Panc1 (cell line): ENCODE data around the gene FCN3. TPM values are rescaled to one million over a fixed set of nuclear protein-coding genes. Genes with fewer than 3 reads are reported as not detected.

Experiments
- ATAC-seq: fragments of 200-7000 bp; cut with Tn5 transposase; 2 replicates; pipeline ENCODE4 v1.9.1; 2020; ENCODE audit warnings: mild to moderate bottlenecking, moderate library complexity
- BruUV-seq: library from RNA; stranded (reverse); fragments of 400-500 nt; replicated peaks from 2 replicates; lab custom pipeline; 2021; lab: Mats Ljungman, UMichigan
- CTCF ChIA-PET: fragments of 300-600 bp; sonication (Branson Sonifier 250); formaldehyde crosslinking; loops from one replicate; lab custom pipeline; 2022; ENCODE audit warnings: antibody characterized with exemption; lab: Charles Lee
- POLR2A ChIA-PET: fragments of 300-600 bp; sonication (Branson Sonifier 250); formaldehyde crosslinking; loops from one replicate; lab custom pipeline; 2022; ENCODE audit warnings: antibody characterized with exemption; lab: Charles Lee
- DNase-seq: peaks from one replicate; pipeline ENCODE4 v3.0.0-alpha.2; 2010; ENCODE audit warnings: low read depth, low spot score
- H3K27ac ChIP-seq: 2 replicates; pipeline ENCODE4 v1.5.1; 2011; ENCODE audit warnings: mild to moderate bottlenecking, low read length, inconsistent platforms
- H3K27me3 ChIP-seq: fragments of 200-500 bp; sonication (Bioruptor generic); 2 replicates; pipeline ENCODE4 v1.6.0; 2014; ENCODE audit warnings: low read length, inconsistent platforms; ENCODE audit not compliant: control insufficient read depth, insufficient read depth
- H3K36me3 ChIP-seq: fragments of 200-500 bp; sonication (Bioruptor generic); 2 replicates; pipeline ENCODE4 v1.5.1; 2014; ENCODE audit warnings: inconsistent platforms, mild to moderate bottlenecking, low read length, moderate library complexity; ENCODE audit not compliant: control insufficient read depth, insufficient read depth
- H3K4me1 ChIP-seq: 2 replicates; pipeline ENCODE4 v1.5.1; 2011; ENCODE audit warnings: inconsistent platforms, mild to moderate bottlenecking, low read length, moderate library complexity; ENCODE audit not compliant: control insufficient read depth, insufficient read depth
- H3K4me3 ChIP-seq, 2 experiments: 2 replicates each; pipeline ENCODE4 v1.5.1; 2011 to 2012; ENCODE audit warnings: low read depth in 2 of 2, low read length in 2 of 2, mild to moderate bottlenecking in 2 of 2, inconsistent platforms in 1 of 2, moderate library complexity in 1 of 2
- H3K9me3 ChIP-seq: fragments of 200-500 bp; sonication (Bioruptor generic); 2 replicates; pipeline ENCODE4 v1.5.1; 2014; ENCODE audit warnings: low read depth, mild to moderate bottlenecking, inconsistent platforms, low read length, moderate library complexity; ENCODE audit not compliant: control insufficient read depth, insufficient read depth
- POLR2AphosphoS5 ChIP-seq: IDR thresholded peaks from 2 replicates; pipeline ENCODE4 v1.6.1; 2012; ENCODE audit warnings: mild to moderate bottlenecking, low read depth, low read length, moderate library complexity
- SIN3A ChIP-seq: IDR thresholded peaks from 2 replicates; pipeline ENCODE4 v1.6.1; 2012; ENCODE audit warnings: low read depth, mild to moderate bottlenecking, low read length, moderate library complexity, borderline replicate concordance; ENCODE audit not compliant: insufficient read depth
- TCF7L2 ChIP-seq: IDR thresholded peaks from 2 replicates; pipeline ENCODE4 v1.6.1; 2011; ENCODE audit warnings: mild to moderate bottlenecking, low read depth, low read length, inconsistent platforms
- in situ Hi-C: cut with HindIII; loops from 2 replicates; pipeline ENCODE4 v1.10.0; 2016; ENCODE audit warnings: low sequenced_read_pairs, low pct_unique_long_range_greater_than_20kb
- intact Hi-C: fragments of 100-400 bp; cut with micrococcal nuclease; formaldehyde crosslinking; loops from one replicate; pipeline ENCODE4 v1.10.0; 2022; ENCODE audit not compliant: unreplicated experiment
- total RNA-seq: library from RNA; stranded (reverse); gene quantifications from one replicate; pipeline ENCODE4 v1.2.1, GENCODE V29; 2021; ENCODE audit not compliant: unreplicated experiment
- TF ChIP-seq, protein P1 (sequence below), 2 experiments: IDR thresholded peaks; 2 replicates each; pipeline ENCODE4 v1.6.1; 2011 to 2012; ENCODE audit warnings: low read depth in 2 of 2, control low read depth in 1 of 2, low read length in 1 of 2, mild to moderate bottlenecking in 1 of 2, moderate library complexity in 1 of 2; ENCODE audit not compliant: insufficient read depth in 1 of 2
- TF ChIP-seq, protein P2 (sequence below): fragments of 450-650 bp; IDR thresholded peaks from 2 replicates; pipeline ENCODE4 v1.5.1; 2017; ENCODE audit warnings: mild to moderate bottlenecking

FCN3 gene
- total RNA-seq, 1 experiment from 2014 or later = not detected

DNA sequence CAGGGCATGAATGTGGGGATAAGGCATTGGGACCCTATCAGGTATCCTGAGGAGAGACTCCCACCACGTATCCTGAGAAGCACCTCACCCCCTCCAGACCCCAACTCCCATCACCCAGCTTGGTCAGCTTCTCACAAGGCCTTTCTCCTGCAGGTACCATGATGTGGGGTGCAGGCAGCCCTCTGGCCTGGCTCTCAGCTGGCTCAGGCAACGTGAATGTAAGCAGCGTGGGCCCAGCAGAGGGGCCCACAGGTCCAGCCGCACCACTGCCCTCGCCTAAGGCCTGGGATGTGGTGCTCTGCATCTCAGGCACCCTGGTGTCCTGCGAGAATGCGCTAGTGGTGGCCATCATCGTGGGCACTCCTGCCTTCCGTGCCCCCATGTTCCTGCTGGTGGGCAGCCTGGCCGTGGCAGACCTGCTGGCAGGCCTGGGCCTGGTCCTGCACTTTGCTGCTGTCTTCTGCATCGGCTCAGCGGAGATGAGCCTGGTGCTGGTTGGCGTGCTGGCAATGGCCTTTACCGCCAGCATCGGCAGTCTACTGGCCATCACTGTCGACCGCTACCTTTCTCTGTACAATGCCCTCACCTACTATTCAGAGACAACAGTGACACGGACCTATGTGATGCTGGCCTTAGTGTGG, 19.1 kb upstream of the FCN3 start:
- H3K4me1 ChIP-seq = peaks cover 6% of the 10 kb centered on the region
- in situ Hi-C loops (no loop called here), intact Hi-C loops (loop anchor here (2.0 to 10.0 kb wide), 3 partner anchors 93 to 271 kb away; no protein-coding TSS in a partner anchor)
- H3K4me3 ChIP-seq = no peak overlapping the region; a peak in 1 of 4 replicates
- no peaks in the 10 kb centered on the region for H3K27me3 ChIP-seq
- ChIA-PET CTCF (interaction anchor here (0.8 to 1.1 kb wide), 2 partner anchors 27 to 213 kb away, joined by 4 to 5 read pairs; no protein-coding TSS in a partner anchor), POLR2A (no interaction called here)
- H3K36me3 ChIP-seq = no peaks in the 10 kb centered on the region
- BruUV-seq = no TSS peak
- no peaks in the 10 kb centered on the region for H3K9me3 ChIP-seq
- no peak overlapping the region for H3K27ac ChIP-seq
- TF ChIP-seq, protein P1, sequence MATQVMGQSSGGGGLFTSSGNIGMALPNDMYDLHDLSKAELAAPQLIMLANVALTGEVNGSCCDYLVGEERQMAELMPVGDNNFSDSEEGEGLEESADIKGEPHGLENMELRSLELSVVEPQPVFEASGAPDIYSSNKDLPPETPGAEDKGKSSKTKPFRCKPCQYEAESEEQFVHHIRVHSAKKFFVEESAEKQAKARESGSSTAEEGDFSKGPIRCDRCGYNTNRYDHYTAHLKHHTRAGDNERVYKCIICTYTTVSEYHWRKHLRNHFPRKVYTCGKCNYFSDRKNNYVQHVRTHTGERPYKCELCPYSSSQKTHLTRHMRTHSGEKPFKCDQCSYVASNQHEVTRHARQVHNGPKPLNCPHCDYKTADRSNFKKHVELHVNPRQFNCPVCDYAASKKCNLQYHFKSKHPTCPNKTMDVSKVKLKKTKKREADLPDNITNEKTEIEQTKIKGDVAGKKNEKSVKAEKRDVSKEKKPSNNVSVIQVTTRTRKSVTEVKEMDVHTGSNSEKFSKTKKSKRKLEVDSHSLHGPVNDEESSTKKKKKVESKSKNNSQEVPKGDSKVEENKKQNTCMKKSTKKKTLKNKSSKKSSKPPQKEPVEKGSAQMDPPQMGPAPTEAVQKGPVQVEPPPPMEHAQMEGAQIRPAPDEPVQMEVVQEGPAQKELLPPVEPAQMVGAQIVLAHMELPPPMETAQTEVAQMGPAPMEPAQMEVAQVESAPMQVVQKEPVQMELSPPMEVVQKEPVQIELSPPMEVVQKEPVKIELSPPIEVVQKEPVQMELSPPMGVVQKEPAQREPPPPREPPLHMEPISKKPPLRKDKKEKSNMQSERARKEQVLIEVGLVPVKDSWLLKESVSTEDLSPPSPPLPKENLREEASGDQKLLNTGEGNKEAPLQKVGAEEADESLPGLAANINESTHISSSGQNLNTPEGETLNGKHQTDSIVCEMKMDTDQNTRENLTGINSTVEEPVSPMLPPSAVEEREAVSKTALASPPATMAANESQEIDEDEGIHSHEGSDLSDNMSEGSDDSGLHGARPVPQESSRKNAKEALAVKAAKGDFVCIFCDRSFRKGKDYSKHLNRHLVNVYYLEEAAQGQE (IDR thresholded peaks at IDR 0.05; ENCODE audit: insufficient read depth in 1 of 2, low read depth in 2 of 2, low read length in 1 of 2) = no peak
- TF ChIP-seq SIN3A = no peak
- TF ChIP-seq, protein P2, sequence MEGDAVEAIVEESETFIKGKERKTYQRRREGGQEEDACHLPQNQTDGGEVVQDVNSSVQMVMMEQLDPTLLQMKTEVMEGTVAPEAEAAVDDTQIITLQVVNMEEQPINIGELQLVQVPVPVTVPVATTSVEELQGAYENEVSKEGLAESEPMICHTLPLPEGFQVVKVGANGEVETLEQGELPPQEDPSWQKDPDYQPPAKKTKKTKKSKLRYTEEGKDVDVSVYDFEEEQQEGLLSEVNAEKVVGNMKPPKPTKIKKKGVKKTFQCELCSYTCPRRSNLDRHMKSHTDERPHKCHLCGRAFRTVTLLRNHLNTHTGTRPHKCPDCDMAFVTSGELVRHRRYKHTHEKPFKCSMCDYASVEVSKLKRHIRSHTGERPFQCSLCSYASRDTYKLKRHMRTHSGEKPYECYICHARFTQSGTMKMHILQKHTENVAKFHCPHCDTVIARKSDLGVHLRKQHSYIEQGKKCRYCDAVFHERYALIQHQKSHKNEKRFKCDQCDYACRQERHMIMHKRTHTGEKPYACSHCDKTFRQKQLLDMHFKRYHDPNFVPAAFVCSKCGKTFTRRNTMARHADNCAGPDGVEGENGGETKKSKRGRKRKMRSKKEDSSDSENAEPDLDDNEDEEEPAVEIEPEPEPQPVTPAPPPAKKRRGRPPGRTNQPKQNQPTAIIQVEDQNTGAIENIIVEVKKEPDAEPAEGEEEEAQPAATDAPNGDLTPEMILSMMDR = no peak
- TF ChIP-seq POLR2AphosphoS5 = no peak
- no peak for TF ChIP-seq TCF7L2
- DNase-seq = no peak
- no peak for ATAC-seq

DNA sequence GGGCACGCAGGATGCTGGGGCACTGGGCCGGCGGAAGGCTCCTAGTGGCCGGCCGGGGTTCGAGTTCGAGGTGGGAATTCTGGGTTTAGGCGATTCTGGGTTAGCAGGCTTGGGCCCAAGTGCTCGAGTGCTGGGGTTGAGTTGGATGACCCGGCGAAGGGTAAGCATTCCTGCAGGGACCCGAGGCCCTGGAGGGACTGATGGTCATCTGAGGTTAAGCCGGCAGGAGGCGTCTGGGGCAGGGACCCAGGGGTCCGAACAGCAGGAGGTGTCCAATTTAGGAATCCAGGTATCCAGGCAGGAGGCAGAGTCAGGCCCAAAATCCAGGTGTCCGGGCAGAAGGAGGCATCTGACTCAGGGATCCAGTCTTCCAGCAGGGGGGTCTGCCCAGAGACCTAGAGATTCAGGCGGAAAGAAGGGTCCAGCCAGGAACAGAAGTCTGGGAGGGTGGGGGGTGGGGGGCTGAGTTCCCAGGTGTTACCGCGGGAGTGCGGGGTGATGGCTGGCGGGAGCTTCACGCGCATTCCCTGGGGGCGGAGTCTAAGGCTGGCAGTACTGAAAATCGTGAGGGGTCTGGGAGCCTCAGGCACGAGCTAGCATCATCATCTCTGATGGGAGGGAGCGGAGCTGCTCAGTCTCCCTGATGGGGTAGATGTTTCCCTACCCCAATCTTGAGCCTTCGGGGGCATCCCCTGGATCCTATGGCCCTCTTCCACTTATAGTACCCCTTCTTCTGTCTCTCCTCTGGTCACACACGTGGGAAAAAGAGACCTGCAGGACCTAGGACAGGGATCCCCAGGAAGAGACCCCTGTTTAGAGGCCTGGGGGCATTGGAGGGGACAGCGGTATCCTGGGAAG, 18.4 kb upstream of the FCN3 start:
- intact Hi-C loops (loop anchor here (5.0 to 10.0 kb wide), 2 partner anchors 214 to 272 kb away; no protein-coding TSS in a partner anchor), in situ Hi-C loops (no loop called here)
- no peaks in the 10 kb centered on the region for H3K27me3 ChIP-seq
- ChIA-PET CTCF (interaction anchor here (0.8 to 1.1 kb wide), 2 partner anchors 27 to 214 kb away, joined by 4 to 5 read pairs; no protein-coding TSS in a partner anchor), POLR2A (no interaction called here)
- no TSS peak for BruUV-seq
- peak overlapping the region; percentile 65 to 71 for H3K4me3 ChIP-seq
- TF ChIP-seq, protein P2 = peak; percentile 43
- TF ChIP-seq, protein P1 (IDR thresholded peaks at IDR 0.05; ENCODE audit: insufficient read depth in 1 of 2, low read depth in 2 of 2, low read length in 1 of 2) = no peak
- TF ChIP-seq POLR2AphosphoS5 (no peak), TCF7L2 (no peak), SIN3A (no peak)
- H3K9me3 ChIP-seq = no peaks in the 10 kb centered on the region
- DNase-seq = no peak
- peak; percentile 52 for ATAC-seq
- H3K36me3 ChIP-seq = no peaks in the 10 kb centered on the region
- peak overlapping the region; percentile 69 for H3K27ac ChIP-seq
- H3K4me1 ChIP-seq = peaks cover 6% of the 10 kb centered on the region
